Superior temporal gyrus (tissue), 1 donor: ENCODE measurements around the gene CYTH1.

ENCODE experiments used
- DNase-seq: peaks from one replicate; pipeline ENCODE4 v3.0.0-alpha.2; 2016; ENCODE audit errors: extremely low spot score

CYTH1 gene

DNA sequence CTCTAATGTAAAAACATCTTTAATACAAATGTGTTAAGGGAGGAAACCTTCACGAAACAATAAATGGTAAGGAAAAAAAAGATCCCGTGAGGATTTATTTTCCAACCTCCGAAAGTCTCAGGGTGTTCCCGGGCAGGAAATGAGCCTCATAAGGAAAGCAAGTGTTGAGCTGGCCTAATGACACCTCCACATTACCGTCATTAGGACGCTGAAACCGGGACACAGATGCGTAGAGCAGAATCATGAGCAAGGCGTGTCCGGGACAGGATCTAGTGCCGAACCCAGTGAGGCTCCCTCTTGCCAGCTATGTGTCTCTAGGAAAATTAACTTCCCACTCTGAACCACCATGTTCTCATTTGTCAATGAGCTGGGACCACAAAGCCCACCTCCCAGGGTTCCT, 22.7 kb upstream of the CYTH1 start:
- DNase-seq = no peak

- no peak for DNase-seq
Measured at GRCh38 chr17:78803186-78803845, 21.2 kb upstream of the CYTH1 start.

GRCh38 chr17:78802459-78802858, 20.4 kb upstream of the CYTH1 start:
- DNase-seq = no peak

DNA sequence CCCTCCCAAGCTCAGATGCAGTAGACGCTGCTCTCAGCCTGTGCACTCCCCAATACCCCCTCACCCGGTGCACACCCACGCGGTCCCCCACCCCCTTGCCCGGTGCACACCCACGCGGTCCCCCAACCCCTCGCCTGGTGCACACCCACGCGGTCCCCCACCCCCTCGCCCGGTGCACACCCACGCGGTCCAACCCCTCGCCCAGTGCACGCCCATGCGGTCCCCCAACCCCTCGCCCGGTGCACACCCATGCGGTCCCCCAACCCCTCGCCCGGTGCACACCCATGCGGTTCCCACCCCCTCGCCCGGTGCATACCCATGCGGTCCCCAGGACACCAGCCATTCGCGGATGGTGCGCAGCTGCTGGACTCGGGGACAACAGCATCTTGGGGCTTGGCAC, 19.9 kb upstream of the CYTH1 start:
- DNase-seq = no peak

DNA sequence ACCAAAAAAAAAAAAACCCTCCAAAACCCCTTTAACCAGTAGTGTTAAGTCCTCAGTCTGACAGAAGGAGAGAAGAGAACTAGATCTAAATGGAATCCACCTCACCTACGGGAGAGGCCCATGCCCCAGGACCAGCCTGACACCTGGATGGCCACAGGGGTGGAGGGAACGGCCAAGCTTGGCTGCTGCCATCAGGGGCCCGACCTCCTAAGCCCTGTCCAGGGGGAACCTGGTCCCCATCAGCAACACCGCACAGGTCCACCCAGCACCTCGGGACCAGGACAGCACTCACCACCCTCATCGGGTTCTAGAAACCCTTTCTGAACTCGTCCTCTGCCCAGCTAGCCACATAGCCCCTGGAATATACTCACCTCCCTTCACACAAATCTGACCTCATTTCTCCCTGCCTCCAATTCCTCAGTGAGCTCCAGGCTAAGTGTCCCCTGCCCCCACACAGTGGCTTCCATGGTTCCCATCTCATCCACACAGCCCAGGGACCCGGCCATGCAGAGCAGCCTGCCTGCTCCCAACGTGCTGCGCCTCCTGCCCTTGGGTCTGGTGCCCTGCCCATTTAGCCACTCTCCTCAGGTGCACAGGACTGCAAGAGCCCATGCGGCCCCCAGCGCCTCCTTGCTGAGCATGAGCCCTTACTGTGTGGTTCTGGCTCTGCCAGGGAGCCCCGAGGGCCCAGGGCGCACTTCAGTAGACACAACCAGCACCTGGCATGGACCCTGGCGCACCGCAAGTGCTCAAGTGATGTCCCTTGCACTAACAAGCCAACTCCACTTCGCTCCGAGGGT, 18.3 kb upstream of the CYTH1 start:
- DNase-seq = no peak

DNA sequence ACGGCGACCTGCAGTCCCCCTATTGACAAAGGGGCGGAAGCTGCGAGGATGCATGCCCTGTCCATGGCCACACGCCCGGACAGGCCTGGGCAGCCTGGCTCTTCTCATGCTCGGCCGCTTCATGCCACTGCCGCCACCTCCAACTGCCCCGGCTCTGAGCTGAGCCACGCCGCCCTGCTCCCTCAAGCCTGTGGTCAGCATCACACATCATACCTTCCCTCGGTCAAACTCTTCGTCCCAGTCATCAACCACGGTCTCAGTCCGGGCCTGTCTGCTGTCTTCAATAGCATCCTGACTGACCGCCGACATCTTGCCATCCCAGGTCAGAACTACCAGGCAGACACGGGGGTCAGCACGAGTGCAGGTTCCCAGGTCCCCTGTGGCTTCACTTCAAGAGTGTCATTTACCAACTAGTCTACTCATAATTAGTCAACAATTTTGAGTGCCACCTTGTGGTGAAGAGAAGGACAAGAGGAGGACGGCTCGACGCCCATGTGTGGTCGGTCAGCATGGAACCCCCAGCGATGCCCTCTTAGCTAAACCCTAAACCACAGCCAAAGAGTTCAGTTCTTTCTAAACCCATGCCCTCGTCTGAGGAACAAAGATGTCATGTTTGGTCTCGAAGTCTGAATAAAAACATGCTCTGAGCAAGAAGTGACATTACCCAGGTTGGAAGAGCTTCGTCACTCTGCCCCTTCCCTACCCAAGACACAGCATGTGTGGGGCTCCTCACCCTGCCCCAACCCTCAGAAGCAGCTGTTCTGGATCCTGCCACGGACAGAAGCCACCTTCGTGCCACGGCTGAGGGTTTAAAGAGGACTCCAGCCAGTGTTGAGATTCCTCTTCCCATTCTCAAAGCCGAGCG, 16.9 kb upstream of the CYTH1 start:
- DNase-seq = peak; percentile 83

- DNase-seq = no peak
Measured at GRCh38 chr17:78797691-78798585, 15.9 kb upstream of the CYTH1 start.

GRCh38 chr17:78797213-78797612, 15.1 kb upstream of the CYTH1 start:
- no peak for DNase-seq

- no peak for DNase-seq
Measured at GRCh38 chr17:78796517-78796900, 14.4 kb upstream of the CYTH1 start.

DNA sequence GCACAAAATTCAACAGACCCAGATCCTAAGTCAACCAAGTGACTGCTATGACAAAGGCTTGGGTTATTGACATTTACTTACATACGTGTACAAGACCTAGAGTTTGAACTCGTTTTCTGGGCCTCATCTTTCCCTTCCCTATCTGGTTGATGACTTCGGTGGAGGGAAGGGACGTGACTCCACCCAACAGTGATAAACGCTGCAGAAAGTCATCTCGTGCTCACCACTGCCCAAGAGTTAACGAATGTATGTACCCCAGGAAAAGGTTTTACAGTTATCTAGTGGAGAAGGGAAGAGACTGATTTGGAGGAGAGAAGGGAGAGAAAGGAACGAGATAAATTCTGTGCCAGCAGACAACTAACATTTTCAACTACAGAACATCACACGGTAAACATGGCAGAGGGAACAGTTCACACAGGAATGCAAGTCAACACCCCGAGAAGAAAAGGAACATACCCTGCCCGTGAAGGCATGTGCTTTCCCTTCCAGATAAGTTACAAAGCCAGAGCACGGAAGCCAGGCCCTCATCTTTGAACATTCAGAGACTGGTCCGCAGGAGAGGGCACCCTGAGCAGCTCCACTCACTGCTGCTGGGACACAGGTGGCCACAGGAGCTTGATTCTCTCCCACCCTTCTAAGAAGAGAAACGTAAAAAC, 13.9 kb upstream of the CYTH1 start:
- DNase-seq = no peak

- no peak for DNase-seq
Measured at GRCh38 chr17:78794864-78795640, 13.0 kb upstream of the CYTH1 start.

GRCh38 chr17:78794399-78794798, 12.3 kb upstream of the CYTH1 start:
- no peak for DNase-seq

DNA sequence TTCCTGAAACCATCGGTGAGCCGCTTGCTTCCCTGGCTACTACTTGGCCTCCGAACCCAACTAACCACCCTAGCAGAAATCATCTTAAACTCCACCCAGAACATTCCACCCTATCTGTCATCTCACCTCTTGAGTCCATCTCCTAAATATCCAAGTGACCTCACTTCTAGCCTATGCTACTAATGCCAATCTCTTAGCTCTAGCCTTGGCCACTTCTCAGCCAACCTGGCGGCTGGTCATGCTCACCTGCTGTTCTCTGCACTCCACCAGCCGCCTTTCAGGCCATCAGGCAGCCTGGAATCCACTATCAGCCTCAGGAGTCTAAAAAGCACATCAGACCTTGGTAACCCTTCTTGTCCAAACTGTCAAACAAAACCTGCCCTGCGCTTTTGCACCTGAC, 11.9 kb upstream of the CYTH1 start:
- no peak for DNase-seq

DNA sequence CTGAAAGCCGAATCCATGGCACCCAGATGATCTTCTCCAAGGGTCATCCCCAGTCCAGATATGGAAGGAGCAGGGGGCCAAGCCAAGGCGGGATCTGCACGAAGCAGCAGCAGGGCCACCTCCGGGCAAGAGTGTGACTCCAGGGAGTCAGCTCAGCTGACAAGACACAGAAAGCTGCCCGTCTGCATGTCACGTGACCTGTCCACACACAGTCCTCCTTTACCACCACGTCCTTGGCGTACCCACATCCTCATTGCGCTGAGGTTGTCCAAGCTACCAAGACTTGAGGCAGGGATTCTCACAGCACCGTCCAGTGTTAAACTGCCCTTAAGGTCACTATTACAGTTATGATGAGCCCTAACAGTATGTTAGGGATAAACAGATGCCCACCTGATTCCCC, 11.3 kb upstream of the CYTH1 start:
- DNase-seq = no peak

DNA sequence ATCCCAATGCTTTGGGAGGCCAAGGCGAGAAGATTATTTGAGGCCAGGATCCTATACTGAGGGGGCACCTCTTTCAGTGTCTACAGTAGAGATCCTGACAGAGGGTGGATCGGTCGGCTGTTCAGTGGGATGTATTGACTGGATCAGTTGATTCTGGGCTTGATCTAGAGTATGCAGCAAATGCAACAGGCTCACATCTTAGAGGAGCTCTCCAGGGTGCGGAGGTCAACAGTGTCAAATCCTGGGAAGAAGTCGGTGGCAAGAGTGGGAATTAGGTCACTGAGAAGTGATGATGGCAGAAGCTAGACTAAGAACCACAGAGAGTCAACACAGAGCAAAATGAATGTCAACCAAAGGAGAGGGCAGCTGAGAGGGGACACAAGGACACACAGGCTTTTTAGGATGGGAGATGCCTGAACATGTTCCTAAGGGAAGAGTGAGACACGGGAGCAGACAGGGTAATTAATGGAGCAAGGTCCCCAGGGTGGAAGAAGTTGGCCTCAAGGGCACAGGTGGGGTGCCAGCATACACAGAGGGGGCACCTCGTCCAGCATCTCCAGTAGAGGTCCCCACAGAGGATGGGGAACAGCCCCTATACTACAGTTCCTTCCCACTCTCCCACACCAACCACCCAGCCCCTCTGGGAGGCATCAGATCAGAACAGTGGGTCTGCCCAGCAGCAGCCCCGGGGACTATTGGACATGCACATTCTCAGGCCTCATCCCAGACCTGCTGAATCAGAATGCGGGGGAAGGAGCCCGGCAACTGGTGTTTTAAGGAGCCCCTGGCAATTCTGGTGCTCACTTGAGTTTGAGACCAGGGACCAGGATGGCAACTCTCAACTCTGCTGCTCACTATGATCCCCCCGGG, 10.0 kb upstream of the CYTH1 start:
- no peak for DNase-seq

DNA sequence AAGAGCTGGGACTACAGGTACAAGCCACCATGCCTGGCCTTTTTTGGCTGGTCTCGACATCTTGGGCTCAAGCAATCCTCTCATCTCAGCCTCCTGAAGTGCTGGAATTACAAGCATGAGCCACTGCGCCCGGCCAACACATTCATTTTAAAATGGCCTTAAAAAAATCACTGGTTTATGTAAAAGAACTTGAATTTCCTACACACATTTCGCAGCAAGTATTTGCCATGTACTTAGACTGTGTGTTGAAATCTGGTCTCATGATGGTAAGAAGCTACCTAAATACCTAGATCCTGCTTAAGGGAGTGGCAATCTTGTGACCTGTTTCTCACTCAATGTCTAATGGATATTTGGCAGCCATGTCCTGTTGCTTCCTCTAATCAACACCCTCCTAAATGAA, 8.5 kb upstream of the CYTH1 start:
- DNase-seq = no peak

- peak; percentile 66 for DNase-seq
Measured at GRCh38 chr17:78789663-78790181, 7.6 kb upstream of the CYTH1 start.

DNA sequence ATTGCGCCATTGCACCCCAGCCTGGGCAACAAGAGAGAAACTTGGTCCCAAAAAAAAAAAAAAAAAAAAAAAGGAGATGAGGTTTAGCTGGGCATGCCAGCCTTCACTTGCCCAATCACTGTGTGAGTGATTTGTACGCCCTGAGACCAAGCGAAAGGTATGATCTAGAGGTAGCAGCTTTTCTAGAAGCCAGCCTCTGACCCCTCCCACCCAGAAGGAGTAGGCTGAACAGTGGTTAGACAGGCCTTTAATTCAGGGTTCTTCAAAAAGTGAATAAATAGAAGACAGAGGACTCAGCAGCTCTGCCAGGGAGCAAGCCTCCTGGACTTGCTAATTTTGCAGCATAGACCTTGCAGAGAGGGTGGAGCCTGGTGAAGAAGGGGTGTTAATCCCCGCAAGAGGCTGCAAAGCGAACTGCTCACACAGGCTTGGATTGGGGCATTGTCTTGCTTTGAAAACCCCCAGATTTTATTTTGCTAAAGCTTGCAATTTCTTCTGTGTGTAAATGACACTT, 7.1 kb upstream of the CYTH1 start:
- no peak for DNase-seq

DNA sequence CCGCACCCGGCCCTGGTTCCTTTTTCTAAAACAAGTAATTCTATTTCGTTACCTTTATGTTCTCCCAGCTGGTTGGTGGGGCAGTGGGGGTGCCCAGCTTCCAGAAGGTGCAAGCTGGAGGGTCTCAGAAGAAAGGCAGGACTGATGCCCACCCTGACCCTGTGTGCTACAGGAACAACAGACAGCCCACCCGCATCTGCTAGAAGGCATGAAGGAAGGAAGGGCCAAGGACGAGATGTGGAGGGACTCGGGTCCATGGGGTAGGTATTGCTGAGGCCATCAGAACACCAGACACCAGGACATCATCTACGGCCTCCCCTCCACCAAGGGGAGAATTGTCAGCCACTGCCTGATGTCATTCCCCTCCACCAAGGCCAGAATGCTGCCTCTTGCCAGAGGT, 6.4 kb upstream of the CYTH1 start:
- no peak for DNase-seq
